ENCODE results near the gene RPUSD1.
"Not testable (repeated sequence)": the region's sequence is repeated elsewhere in the genome, so short reads cannot be mapped to it uniquely, and the experiment has no call there.

Gene RPUSD1

GRCh38 chr16:787978-788398 is at the start of gene RPUSD1:
TSS of gene RPUSD1 (minus strand) at chr16:788381. CDS start at chr16:787737, 644 bp downstream.
- DNase-seq (ENCODE audit: low read depth): no peak

- not testable (repeated sequence) for DNase-seq (ENCODE audit: low read depth)
These were observed 48.6 kb upstream of the RPUSD1 start for GRCh38 chr16:836822-837221.

- DNase-seq (ENCODE audit: low read depth): no peak
These were observed 48.0 kb upstream of the RPUSD1 start for GRCh38 chr16:836221-836620.

- DNase-seq (ENCODE audit: low read depth): no peak
These were observed 47.2 kb upstream of the RPUSD1 start for GRCh38 chr16:835373-835772.

- no peak for DNase-seq (ENCODE audit: low read depth)
These were observed 45.2 kb upstream of the RPUSD1 start for GRCh38 chr16:833411-833810.

- DNase-seq (ENCODE audit: low read depth): no peak
These were observed 44.6 kb upstream of the RPUSD1 start for GRCh38 chr16:832652-833336.

- DNase-seq (ENCODE audit: low read depth): no peak
These were observed 43.6 kb upstream of the RPUSD1 start for GRCh38 chr16:831571-832413.

- no peak for DNase-seq (ENCODE audit: low read depth)
These were observed 42.8 kb upstream of the RPUSD1 start for GRCh38 chr16:830871-831570.

- no peak for DNase-seq (ENCODE audit: low read depth)
These were observed 42.1 kb upstream of the RPUSD1 start for GRCh38 chr16:830107-830870.

- DNase-seq (ENCODE audit: low read depth): no peak
These were observed 40.7 kb upstream of the RPUSD1 start for GRCh38 chr16:828891-829290.

- DNase-seq (ENCODE audit: low read depth): no peak
These were observed 39.3 kb upstream of the RPUSD1 start for GRCh38 chr16:827513-827912.

- no peak for DNase-seq (ENCODE audit: low read depth)
These were observed 37.3 kb upstream of the RPUSD1 start for GRCh38 chr16:825341-826061.

GRCh38 chr16:824601-825000 is 36.4 kb upstream of the RPUSD1 start:
- no peak for DNase-seq (ENCODE audit: low read depth)

- no peak for DNase-seq (ENCODE audit: low read depth)
These were observed 36.0 kb upstream of the RPUSD1 start for GRCh38 chr16:824194-824593.

- no peak for DNase-seq (ENCODE audit: low read depth)
These were observed 34.7 kb upstream of the RPUSD1 start for GRCh38 chr16:822909-823297.

- DNase-seq (ENCODE audit: low read depth): no peak
These were observed 34.2 kb upstream of the RPUSD1 start for GRCh38 chr16:822174-822908.

GRCh38 chr16:821751-822150 is 33.6 kb upstream of the RPUSD1 start:
- DNase-seq (ENCODE audit: low read depth): no peak

- no peak for DNase-seq (ENCODE audit: low read depth)
These were observed 32.6 kb upstream of the RPUSD1 start for GRCh38 chr16:820748-821147.

- DNase-seq (ENCODE audit: low read depth): not testable (repeated sequence)
These were observed 31.8 kb upstream of the RPUSD1 start for GRCh38 chr16:820044-820408.

GRCh38 chr16:819336-820043 is 31.3 kb upstream of the RPUSD1 start:
- no peak for DNase-seq (ENCODE audit: low read depth)
